NB4 (cell line): Measurements from ENCODE around the gene CCNE1.

Experiments used
- POLR2A ChIP-seq: IDR thresholded peaks from 2 replicates; pipeline ENCODE4 v1.6.1; 2011; ENCODE audit warnings: mild to moderate bottlenecking; ENCODE audit not compliant: insufficient read length; ENCODE audit errors: extremely low read depth
- TF ChIP-seq, protein P1 (sequence below): IDR thresholded peaks from one replicate; pipeline ENCODE4 v1.5.1; 2012; ENCODE audit warnings: low read depth, low read length

DNA sequence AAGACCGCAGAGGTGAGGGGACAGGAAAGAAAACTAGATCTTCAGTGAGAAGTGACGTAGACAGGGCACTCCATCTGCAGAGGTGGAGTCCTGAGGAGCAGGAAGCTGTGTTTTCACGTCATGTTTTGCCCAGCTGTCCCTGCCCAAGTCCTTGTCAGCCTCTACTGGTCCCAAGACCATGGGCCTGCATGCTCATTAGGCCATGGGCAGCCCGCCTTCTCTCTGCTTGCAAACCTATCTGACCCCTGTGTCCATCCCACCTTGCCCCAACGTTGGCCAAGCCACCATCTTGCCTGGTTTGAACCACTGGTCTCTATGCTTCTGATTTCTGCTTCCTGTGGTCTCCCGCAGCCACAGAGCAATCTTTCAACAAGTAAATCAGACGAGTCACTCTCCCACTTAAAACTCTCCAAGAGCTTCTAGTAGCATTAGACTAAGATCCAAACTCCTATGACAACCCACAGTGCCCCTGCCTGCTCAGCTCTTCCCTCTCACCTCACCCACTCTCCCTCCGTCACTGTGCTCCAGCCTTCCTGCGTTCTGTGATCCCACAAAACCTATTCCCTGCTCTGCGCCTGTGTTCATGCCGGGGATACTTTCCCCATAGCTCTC lies 18.6 kb upstream of the CCNE1 start:
- TF ChIP-seq, protein P1, sequence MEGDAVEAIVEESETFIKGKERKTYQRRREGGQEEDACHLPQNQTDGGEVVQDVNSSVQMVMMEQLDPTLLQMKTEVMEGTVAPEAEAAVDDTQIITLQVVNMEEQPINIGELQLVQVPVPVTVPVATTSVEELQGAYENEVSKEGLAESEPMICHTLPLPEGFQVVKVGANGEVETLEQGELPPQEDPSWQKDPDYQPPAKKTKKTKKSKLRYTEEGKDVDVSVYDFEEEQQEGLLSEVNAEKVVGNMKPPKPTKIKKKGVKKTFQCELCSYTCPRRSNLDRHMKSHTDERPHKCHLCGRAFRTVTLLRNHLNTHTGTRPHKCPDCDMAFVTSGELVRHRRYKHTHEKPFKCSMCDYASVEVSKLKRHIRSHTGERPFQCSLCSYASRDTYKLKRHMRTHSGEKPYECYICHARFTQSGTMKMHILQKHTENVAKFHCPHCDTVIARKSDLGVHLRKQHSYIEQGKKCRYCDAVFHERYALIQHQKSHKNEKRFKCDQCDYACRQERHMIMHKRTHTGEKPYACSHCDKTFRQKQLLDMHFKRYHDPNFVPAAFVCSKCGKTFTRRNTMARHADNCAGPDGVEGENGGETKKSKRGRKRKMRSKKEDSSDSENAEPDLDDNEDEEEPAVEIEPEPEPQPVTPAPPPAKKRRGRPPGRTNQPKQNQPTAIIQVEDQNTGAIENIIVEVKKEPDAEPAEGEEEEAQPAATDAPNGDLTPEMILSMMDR, result no peak
- no peak for TF ChIP-seq POLR2A
